Ishikawa (cell line): ENCODE results near the gene FBXW5.

Experiments used
- CEBPB ChIP-seq: IDR thresholded peaks from 2 replicates; pipeline ENCODE4 v1.6.1; 2012
- EGR1 ChIP-seq: IDR thresholded peaks from 2 replicates; pipeline ENCODE4 v1.6.1; 2012
- EP300 ChIP-seq: IDR thresholded peaks from 2 replicates; pipeline ENCODE4 v1.6.1; 2012; ENCODE audit warnings: borderline replicate concordance
- FOXM1 ChIP-seq: IDR thresholded peaks from 2 replicates; pipeline ENCODE4 v1.6.1; 2012; ENCODE audit warnings: low read depth, borderline replicate concordance
- RAD21 ChIP-seq: IDR thresholded peaks from 2 replicates; pipeline ENCODE4 v1.6.1; 2012; ENCODE audit warnings: low read depth
- TAF1 ChIP-seq: IDR thresholded peaks from 2 replicates; pipeline ENCODE4 v1.6.1; 2012; ENCODE audit warnings: low read depth, mild to moderate bottlenecking
- TEAD4 ChIP-seq: IDR thresholded peaks from 2 replicates; pipeline ENCODE4 v1.6.1; 2012
- YY1 ChIP-seq: IDR thresholded peaks from 2 replicates; pipeline ENCODE4 v1.6.1; 2012; ENCODE audit warnings: low read depth

DNA sequence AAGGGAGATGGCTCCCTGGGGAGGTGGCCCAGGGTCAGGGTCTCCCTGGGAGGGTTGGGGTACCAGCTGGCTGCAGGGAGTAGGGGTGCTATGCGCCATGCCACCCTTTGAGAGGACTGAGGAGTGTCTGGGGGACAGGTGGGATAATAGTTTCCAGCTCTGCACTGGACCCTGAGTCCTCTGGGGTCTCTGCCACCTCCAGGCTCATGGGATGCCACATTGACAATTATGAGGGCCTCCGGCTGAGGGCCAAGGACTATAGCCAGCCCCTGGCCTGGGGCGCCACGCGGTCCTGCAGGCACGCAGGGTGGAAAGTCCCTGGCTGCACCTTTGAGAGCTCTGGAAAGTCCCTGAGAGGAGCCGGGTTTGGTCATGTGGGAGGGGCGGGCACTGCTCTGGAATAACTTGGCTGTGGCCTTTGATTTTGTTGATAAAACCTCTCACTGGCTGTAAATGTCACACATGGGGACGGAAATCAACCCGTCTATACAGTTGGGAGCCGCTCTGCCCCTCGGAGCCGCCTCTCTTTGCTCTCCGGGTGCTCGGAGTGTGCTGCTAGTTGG lies 42.2 kb downstream of the FBXW5 start:
- TF ChIP-seq RAD21 (no peak), CEBPB (no peak), TAF1 (no peak), FOXM1 (no peak), EGR1 (no peak), EP300 (no peak), TEAD4 (no peak), YY1 (no peak)
